ENCODE results near the gene P4HA3. TPM values are rescaled to one million over a fixed set of nuclear protein-coding genes. Genes with fewer than 3 reads are reported as not detected.

Gene P4HA3
- total RNA-seq, 1 donor from 2014 or later = not detected

DNA sequence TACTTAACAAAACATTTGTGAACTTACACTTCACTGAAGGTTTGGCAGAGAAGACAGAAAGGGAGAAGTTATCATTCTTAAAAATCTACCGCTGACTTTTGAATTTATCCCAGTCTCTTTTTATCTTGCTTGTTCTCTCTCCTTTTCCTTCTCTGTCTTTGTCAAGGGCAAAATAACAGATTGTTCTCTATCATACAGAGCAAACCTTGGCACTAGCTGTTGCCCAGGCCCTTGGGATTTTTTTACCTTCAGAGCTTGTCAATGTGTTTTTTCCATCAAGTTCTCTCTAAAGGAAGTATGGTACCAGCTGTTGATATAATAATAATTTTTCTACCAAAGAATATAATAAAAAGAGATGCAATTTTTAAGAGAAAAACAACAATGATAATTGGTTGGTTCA, 73.2 kb downstream of the P4HA3 start:
- H3K36me3 Mint-ChIP-seq (ENCODE audit: low read depth) = peaks cover 18% of the 10 kb centered on the region

GRCh38 chr11:74237541-74237940, 73.9 kb downstream of the P4HA3 start:
- no peak overlapping the region for H3K4me3 Mint-ChIP-seq

More for the DNA sequence above, 73.2 kb downstream of the P4HA3 start:
- H3K27me3 Mint-ChIP-seq (ENCODE audit: low read depth) = no peaks in the 10 kb centered on the region
- no peak for TF ChIP-seq CTCF (conservative IDR thresholded peaks at IDR 0.05)
- no peaks in the 10 kb centered on the region for H3K4me1 Mint-ChIP-seq
- DNase-seq (ENCODE audit: low read depth, low spot score) = no peak
- H3K27ac Mint-ChIP-seq (ENCODE audit: unreplicated experiment) = no peak overlapping the region
- H3K9me3 Mint-ChIP-seq = no peaks in the 10 kb centered on the region
- H3K4me3 Mint-ChIP-seq = no peak overlapping the region

DNA sequence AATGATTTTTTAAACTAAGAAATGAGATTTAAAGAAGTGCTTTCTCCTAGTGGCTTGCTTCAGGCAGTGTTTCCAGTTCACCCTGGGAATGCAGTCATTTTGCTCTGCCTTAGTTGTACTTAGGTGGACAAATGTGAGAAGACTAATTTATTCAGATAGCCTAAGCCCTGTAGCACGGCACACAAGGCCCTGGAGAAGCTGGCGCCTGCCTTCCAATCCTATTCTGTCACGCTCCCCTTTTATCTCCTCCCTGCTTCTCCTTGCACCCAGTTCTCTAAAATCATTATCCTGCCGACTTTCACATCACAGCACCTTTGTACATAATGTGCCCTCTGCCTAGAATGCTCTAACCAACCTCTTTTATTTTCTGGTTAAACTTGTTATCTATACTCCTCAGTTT, 76.3 kb downstream of the P4HA3 start:
- no peak for DNase-seq (ENCODE audit: low read depth, low spot score)
- no peak for TF ChIP-seq CTCF (conservative IDR thresholded peaks at IDR 0.05)
- Mint-ChIP-seq H3K27me3 (ENCODE audit: low read depth) (no peaks in the 10 kb centered on the region), H3K4me3 (no peak overlapping the region), H3K4me1 (no peaks in the 10 kb centered on the region), H3K27ac (ENCODE audit: unreplicated experiment) (no peak overlapping the region), H3K36me3 (ENCODE audit: low read depth) (peaks cover 10% of the 10 kb centered on the region), H3K9me3 (no peaks in the 10 kb centered on the region)

More at GRCh38 chr11:74237541-74237940, 73.9 kb downstream of the P4HA3 start:
- H3K9me3 Mint-ChIP-seq = no peaks in the 10 kb centered on the region
- no peaks in the 10 kb centered on the region for H3K27me3 Mint-ChIP-seq (ENCODE audit: low read depth)
- H3K36me3 Mint-ChIP-seq (ENCODE audit: low read depth) = peaks cover 18% of the 10 kb centered on the region
- no peak overlapping the region for H3K27ac Mint-ChIP-seq (ENCODE audit: unreplicated experiment)
- no peak for TF ChIP-seq CTCF (conservative IDR thresholded peaks at IDR 0.05)
- H3K4me1 Mint-ChIP-seq = no peaks in the 10 kb centered on the region
- no peak for DNase-seq (ENCODE audit: low read depth, low spot score)

GRCh38 chr11:74233683-74234082, 77.8 kb downstream of the P4HA3 start:
- H3K9me3 Mint-ChIP-seq = no peaks in the 10 kb centered on the region
- no peak overlapping the region for H3K27ac Mint-ChIP-seq (ENCODE audit: unreplicated experiment)
- TF ChIP-seq CTCF (conservative IDR thresholded peaks at IDR 0.05) = no peak
- no peak for DNase-seq (ENCODE audit: low read depth, low spot score)
- no peaks in the 10 kb centered on the region for H3K36me3 Mint-ChIP-seq (ENCODE audit: low read depth)
- H3K4me3 Mint-ChIP-seq = no peak overlapping the region
- H3K4me1 Mint-ChIP-seq = no peaks in the 10 kb centered on the region
- no peaks in the 10 kb centered on the region for H3K27me3 Mint-ChIP-seq (ENCODE audit: low read depth)

- no peaks in the 10 kb centered on the region for H3K36me3 Mint-ChIP-seq (ENCODE audit: low read depth)
- H3K4me1 Mint-ChIP-seq = no peaks in the 10 kb centered on the region
Observed at GRCh38 chr11:74232311-74232950, 79.0 kb downstream of the P4HA3 start.

More at GRCh38 chr11:74232311-74232950, 79.0 kb downstream of the P4HA3 start:
- TF ChIP-seq CTCF (conservative IDR thresholded peaks at IDR 0.05) = no peak
- DNase-seq (ENCODE audit: low read depth, low spot score) = no peak
- Mint-ChIP-seq H3K9me3 (no peaks in the 10 kb centered on the region), H3K4me3 (no peak overlapping the region), H3K27ac (ENCODE audit: unreplicated experiment) (no peak overlapping the region), H3K27me3 (ENCODE audit: low read depth) (no peaks in the 10 kb centered on the region)

All from neural crest cell (in vitro differentiated cells).